Epithelial cell of esophagus (primary cell): ENCODE data around the gene SPAG6.
A peak's percentile ranks its signal among the peaks of the same experiment; 100 is the strongest.

Experiments
- DNase-seq: peaks from one replicate; pipeline ENCODE4 v3.0.0; 2010; ENCODE audit warnings: low read depth
- H3K4me3 ChIP-seq: 2 replicates; pipeline ENCODE4 v1.5.1; 2011; ENCODE audit warnings: mild to moderate bottlenecking, low read length, control low read depth
- CTCF ChIP-seq: IDR thresholded peaks from 2 replicates; pipeline ENCODE4 v1.5.1; 2011; ENCODE audit warnings: low read depth, mild to moderate bottlenecking, low read length, control low read depth, inconsistent platforms; ENCODE audit not compliant: insufficient read depth; ENCODE audit errors: missing control alignments

The SPAG6 gene

GRCh38 chr10:22322641-22323160, 22.6 kb upstream of the SPAG6 start:
- peak overlapping the region; percentile 57 for H3K4me3 ChIP-seq
- no peak for TF ChIP-seq CTCF
- no peak for DNase-seq

DNA sequence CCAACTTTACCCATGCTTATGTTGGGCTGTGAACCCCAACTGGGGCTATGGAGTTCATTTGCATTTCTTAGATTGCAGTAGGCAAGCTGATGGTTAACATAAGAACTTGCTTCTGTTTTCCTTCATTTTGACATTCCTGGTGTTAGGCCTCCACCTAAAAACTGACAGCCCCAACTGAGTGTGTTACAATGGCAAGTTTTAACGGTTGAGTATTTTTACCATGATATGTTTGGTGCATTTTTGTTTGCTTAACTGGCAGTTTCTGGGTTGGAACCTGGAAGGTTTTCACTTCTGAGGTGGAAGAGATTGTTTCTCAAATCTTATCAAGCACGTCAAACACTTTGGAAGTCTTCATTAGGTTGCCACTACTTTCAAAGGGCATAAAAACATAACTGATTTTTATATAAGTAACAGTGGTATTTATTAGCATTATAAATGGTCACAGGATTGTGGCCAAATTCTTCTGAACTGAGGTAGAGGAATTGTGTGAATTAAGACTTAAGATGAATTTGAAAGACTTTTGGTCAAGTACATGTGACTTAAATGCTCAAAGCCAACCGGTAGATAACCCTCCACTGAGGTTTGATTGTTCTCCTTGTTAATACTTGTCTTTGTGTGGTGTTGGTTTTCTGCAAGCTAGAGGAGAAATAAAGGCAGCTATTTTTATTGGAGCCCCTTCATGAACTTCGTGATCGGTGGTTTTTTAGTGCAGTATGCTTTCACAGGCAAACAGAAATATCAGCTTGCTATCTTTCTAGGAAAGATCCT, 21.6 kb upstream of the SPAG6 start:
- TF ChIP-seq CTCF = no peak
- no peak for DNase-seq
- H3K4me3 ChIP-seq = no peak overlapping the region

DNA sequence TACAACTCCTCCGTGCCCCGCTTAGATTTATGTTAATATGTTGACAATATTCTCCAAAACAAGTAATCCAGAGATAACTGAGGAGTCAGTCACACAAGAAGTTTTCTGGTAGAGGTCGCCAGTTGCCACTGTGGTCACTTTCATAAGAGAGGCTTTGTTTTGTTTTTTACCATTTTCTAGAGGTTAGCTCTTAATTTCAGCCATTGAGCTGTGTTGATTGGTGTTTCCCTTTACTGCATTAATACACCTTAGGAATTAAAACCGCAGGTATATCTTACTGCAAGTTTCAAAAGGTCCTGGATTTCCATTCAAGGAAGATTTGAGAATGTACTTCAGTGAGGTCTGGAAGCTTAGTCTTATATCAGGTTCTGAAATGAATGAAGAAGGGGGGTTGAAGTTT, 20.9 kb upstream of the SPAG6 start:
- TF ChIP-seq CTCF = no peak
- no peak overlapping the region for H3K4me3 ChIP-seq

GRCh38 chr10:22324893-22325271, 20.4 kb upstream of the SPAG6 start:
- H3K4me3 ChIP-seq = peak overlapping the region; percentile 52
- TF ChIP-seq CTCF = no peak

More for the DNA sequence above, 20.9 kb upstream of the SPAG6 start:
- no peak for DNase-seq

GRCh38 chr10:22325272-22326144, 19.8 kb upstream of the SPAG6 start:
- H3K4me3 ChIP-seq = peak overlapping the region; percentile 52
- no peak for TF ChIP-seq CTCF
- peak; percentile 43 for DNase-seq

More at GRCh38 chr10:22324893-22325271, 20.4 kb upstream of the SPAG6 start:
- no peak for DNase-seq

- DNase-seq = no peak
- TF ChIP-seq CTCF = no peak
- H3K4me3 ChIP-seq = peak overlapping the region; percentile 41
Observed at GRCh38 chr10:22326145-22326702, 19.1 kb upstream of the SPAG6 start.
